GM06990 (cell line): ENCODE results near the gene NISCH.

ENCODE experiments used
- DNase-seq: peaks from one replicate; pipeline ENCODE4 v3.0.0-alpha.2; 2011; ENCODE audit not compliant: insufficient read length; ENCODE audit errors: extremely low read depth
- H3K27me3 ChIP-seq: replicated peaks from 2 replicates; pipeline ENCODE4 v1.6.0; 2011; ENCODE audit warnings: low read length; ENCODE audit not compliant: control insufficient read depth, insufficient read depth
- H3K36me3 ChIP-seq: 2 replicates; pipeline ENCODE4 v1.5.1; 2011; ENCODE audit warnings: low read length; ENCODE audit not compliant: control insufficient read depth, insufficient read depth
- H3K4me3 ChIP-seq: replicated peaks from 2 replicates; pipeline ENCODE4 v1.5.1; 2011; ENCODE audit warnings: low read depth, mild to moderate bottlenecking, control low read depth, low read length
- TF ChIP-seq, protein P1 (sequence below): IDR thresholded peaks from 2 replicates; pipeline ENCODE4 v1.5.1; 2011; ENCODE audit warnings: low read length, control low read depth, mild to moderate bottlenecking, inconsistent platforms; ENCODE audit not compliant: insufficient read depth, poor library complexity, severe bottlenecking

Gene NISCH

GRCh38 chr3:52528586-52529375, 73.4 kb downstream of the NISCH start:
- Histone ChIP-seq H3K4me3 (no peak overlapping the region), H3K36me3 (peaks cover 22% of the 10 kb centered on the region), H3K27me3 (no peaks in the 10 kb centered on the region)
- TF ChIP-seq, protein P1, sequence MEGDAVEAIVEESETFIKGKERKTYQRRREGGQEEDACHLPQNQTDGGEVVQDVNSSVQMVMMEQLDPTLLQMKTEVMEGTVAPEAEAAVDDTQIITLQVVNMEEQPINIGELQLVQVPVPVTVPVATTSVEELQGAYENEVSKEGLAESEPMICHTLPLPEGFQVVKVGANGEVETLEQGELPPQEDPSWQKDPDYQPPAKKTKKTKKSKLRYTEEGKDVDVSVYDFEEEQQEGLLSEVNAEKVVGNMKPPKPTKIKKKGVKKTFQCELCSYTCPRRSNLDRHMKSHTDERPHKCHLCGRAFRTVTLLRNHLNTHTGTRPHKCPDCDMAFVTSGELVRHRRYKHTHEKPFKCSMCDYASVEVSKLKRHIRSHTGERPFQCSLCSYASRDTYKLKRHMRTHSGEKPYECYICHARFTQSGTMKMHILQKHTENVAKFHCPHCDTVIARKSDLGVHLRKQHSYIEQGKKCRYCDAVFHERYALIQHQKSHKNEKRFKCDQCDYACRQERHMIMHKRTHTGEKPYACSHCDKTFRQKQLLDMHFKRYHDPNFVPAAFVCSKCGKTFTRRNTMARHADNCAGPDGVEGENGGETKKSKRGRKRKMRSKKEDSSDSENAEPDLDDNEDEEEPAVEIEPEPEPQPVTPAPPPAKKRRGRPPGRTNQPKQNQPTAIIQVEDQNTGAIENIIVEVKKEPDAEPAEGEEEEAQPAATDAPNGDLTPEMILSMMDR = no peak
- DNase-seq = peak; percentile 2

DNA sequence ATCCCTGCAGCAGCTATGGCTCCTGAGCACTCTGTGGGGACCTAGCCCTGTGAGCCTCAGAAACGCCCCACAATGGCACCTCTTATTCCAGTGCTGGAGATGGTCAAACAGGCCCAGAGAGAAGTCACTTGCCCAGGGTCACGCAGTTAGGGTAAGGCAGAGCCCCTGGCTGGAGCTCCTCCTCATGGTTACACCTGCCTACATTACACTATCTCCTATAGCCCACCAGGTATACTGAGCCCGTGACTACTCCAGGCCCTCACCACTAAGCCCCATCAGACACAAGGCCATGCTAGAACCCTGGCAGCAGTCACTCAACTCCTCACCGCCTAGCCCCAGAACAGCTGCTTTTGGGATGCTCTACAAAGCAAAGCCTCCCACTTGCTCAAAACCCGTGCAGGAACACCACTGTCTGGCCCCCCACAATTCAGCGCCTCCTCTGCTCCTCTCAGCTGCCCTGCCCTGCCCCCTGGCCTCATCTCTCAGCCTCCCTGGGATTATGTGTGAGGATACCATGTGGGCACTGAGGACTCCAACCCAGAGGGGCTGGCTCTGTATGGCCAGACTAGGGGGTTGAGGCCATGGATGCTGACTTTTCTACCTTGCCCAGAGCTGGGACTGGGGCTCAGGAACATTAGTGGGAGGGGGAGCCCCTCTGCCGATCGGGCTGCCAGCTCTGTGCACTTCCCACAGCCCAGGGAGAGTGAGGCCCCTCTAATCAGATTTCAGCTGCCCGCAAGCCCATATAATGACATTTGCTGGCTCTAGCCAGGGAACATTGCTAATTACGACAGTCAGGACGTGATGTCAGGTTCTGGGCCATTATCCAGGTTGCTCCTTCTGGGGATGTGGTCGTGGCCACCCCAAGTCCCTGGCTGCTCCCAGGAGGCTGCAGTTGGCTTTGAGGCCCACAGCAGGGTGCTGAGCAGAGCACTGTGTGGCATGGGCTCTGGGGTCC, 74.3 kb downstream of the NISCH start:
- TF ChIP-seq, protein P1 = no peak
- no peak for DNase-seq
- Histone ChIP-seq H3K4me3 (no peak overlapping the region), H3K27me3 (no peaks in the 10 kb centered on the region), H3K36me3 (peaks cover 17% of the 10 kb centered on the region)

DNA sequence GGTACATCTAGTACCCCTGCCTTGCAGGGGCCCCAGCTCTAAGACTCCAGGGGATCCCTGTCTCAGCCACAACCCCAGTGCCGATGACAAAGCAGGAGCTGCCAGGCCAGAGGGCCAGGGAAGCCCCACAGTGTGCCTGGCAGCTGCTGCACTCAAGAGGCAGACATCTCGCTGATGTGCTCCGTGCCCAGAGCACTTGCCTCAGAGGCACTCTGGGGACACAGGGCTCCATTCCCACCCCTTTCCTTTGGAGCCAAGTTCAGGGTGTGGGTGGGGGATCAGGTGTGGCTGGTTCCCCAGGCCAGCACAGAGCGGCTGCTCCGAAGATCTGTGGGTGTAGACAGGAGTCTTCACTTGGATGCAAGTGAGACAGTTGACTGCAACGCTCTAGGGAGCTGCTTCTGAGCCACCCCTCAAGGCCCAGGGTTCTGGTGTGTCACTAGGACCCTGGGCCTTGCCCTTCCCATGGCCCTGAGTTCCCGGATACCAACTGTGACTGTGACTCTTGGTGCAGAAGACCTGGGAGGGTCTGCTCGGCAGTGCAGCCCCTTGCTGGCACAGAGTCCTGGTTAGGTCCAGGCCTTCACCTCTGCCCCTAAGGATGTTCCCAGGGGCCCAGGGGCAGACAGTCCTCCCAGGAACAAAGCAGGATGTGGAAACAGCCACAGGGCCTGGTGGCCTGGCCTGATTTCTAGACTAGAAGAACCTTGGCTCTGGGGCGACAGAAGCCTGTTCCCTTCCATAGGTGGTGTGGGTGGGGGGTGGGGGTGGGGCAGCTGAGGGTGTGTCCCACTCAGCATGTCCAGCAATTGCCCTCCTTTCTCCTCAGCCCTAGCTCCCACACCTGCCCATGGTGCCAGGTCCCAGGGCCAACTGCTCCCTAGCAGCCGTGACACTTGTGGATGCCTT, 75.8 kb downstream of the NISCH start:
- TF ChIP-seq, protein P1 = no peak
- DNase-seq = peak; percentile 12
- H3K4me3 ChIP-seq = no peak overlapping the region
- H3K27me3 ChIP-seq = no peaks in the 10 kb centered on the region
- H3K36me3 ChIP-seq = peaks cover 15% of the 10 kb centered on the region

DNA sequence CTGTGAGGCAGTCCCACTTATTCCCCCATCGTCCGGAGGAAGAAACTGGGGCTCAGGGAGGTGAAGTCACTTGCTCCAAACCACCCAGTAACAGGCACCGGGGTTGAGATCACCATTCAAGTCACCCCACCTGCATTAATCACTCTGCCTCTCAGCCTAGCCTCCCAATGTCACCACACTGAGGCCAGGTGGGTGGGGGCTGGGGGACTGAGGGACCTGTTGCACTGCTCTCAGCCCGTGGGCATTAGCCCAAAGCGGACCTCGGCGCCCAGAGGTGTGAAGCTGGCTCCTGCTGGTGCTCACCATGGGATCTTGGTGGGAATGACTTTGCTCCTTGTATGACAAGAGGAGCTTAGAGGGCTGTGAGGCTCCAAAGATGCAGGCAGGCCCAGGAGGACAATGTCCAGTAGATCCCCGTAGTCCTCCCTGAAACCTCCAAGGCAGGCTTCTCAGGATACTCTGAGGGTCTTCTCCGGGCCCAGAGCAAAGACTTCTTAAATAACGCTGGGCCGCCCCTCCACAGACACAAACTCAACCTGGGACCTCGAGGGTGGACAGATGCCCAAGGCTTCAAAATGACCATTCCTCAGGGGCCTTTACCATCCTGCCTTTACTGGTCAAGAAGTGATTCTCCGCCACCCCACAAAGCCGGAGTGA, 76.6 kb downstream of the NISCH start:
- H3K27me3 ChIP-seq = no peaks in the 10 kb centered on the region
- no peak for DNase-seq
- TF ChIP-seq, protein P1 = no peak
- H3K4me3 ChIP-seq = peak overlapping the region; percentile 74
- H3K36me3 ChIP-seq = peaks cover 12% of the 10 kb centered on the region

DNA sequence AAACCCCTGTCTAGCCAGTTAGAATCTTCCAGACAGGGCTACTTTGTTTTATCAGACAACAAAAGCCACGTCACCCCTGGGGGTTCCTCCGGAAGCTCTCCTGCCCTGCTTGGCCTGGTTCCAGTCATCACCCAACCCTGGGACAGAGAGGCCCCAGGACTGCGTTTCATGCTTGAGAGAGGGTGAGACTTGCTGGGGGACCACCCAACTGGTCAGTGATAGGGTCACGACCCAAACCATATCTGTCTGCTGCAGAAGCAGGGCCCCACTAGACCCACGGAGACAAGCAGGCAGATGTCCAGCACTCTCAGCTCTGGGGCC, 77.1 kb downstream of the NISCH start:
- DNase-seq = no peak
- Histone ChIP-seq H3K4me3 (peak overlapping the region; percentile 74), H3K27me3 (no peaks in the 10 kb centered on the region), H3K36me3 (peaks cover 8% of the 10 kb centered on the region)
- TF ChIP-seq, protein P1 = no peak
